ENCODE data around the gene RGS6.

DNA sequence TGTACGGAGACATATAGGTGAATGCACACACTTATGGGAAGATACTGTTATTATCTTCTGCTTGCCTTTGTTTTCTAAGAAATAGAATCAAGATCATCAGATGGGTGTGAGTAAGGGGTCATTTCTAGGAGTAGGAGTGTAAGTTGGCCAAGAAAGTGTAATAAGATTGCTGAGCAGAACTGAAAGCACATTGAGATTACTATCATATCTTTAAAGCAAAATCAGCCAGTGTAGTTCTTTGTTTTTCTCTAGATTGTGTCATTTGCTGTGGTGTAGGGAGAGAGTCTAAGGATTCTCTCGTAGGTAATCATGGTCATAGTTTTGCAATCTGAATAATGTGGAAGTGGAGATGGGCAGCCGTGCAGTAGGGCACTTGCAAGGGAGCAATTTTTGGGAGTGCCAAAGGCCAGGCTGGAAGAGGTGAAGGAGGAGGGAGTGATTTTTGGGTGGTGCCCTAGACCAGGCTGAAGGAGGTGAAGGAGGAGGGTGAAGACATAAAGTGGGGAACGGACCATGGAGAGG, 131.6 kb downstream of the RGS6 start:
- TF ChIP-seq RAD21 (IDR thresholded peaks at IDR 0.05; ENCODE audit: low read length) (no peak), BHLHE40 (IDR thresholded peaks at IDR 0.05; ENCODE audit: low read depth, low read length) (no peak)
